Ecto neural progenitor cell (in vitro differentiated cells): ENCODE results near the gene COG5.

Source experiments
- DNase-seq: peaks from one replicate; pipeline ENCODE4 v3.0.0-alpha.2; 2018; ENCODE audit warnings: low spot score

Gene COG5

GRCh38 chr7:107330478-107330877 lies 233.2 kb downstream of the COG5 start:
- DNase-seq = no peak

GRCh38 chr7:107327986-107328569 lies 235.6 kb downstream of the COG5 start:
- DNase-seq = no peak

- no peak for DNase-seq
Measured at GRCh38 chr7:107326061-107326460, 237.7 kb downstream of the COG5 start.

- peak; percentile 38 for DNase-seq
Measured at GRCh38 chr7:107322015-107322414, 241.7 kb downstream of the COG5 start.

GRCh38 chr7:107321611-107322010 lies 242.1 kb downstream of the COG5 start:
- DNase-seq = no peak

- DNase-seq = no peak
Measured at GRCh38 chr7:107319724-107320228, 243.9 kb downstream of the COG5 start.

GRCh38 chr7:107318523-107319160 lies 245.1 kb downstream of the COG5 start:
- DNase-seq = no peak

- DNase-seq = no peak
Measured at GRCh38 chr7:107315716-107316220, 248.0 kb downstream of the COG5 start.

- no peak for DNase-seq
Measured at GRCh38 chr7:107313355-107313754, 250.4 kb downstream of the COG5 start.

- DNase-seq = no peak
Measured at GRCh38 chr7:107312418-107312817, 251.3 kb downstream of the COG5 start.

GRCh38 chr7:107309296-107309695 lies 254.4 kb downstream of the COG5 start:
- DNase-seq = no peak

- DNase-seq = no peak
Measured at GRCh38 chr7:107304636-107305035, 259.1 kb downstream of the COG5 start.

- no peak for DNase-seq
Measured at GRCh38 chr7:107304063-107304462, 259.7 kb downstream of the COG5 start.

GRCh38 chr7:107302250-107302847 lies 261.4 kb downstream of the COG5 start:
- no peak for DNase-seq

- DNase-seq = no peak
Measured at GRCh38 chr7:107294182-107294581, 269.5 kb downstream of the COG5 start.

- DNase-seq = no peak
Measured at GRCh38 chr7:107292591-107292990, 271.1 kb downstream of the COG5 start.

- DNase-seq = no peak
Measured at GRCh38 chr7:107291434-107291833, 272.3 kb downstream of the COG5 start.

GRCh38 chr7:107286751-107287621 lies 276.7 kb downstream of the COG5 start:
- DNase-seq = no peak

GRCh38 chr7:107284911-107285479 lies 278.7 kb downstream of the COG5 start:
- no peak for DNase-seq

GRCh38 chr7:107277331-107277730 lies 286.4 kb downstream of the COG5 start:
- no peak for DNase-seq

- DNase-seq = no peak
Measured at GRCh38 chr7:107276220-107276827, 287.4 kb downstream of the COG5 start.
